H9 (cell line): ENCODE data around the gene NKAIN2. TPM values are rescaled to one million over a fixed set of nuclear protein-coding genes. Genes with fewer than 3 reads are reported as not detected.

Experiments used
- DNase-seq: peaks from one replicate; pipeline ENCODE4 v3.0.0-alpha.2; 2017
- H2AFZ ChIP-seq: one replicate; pipeline ENCODE4 v1.6.1; 2013; ENCODE audit warnings: mild to moderate bottlenecking, low read length, control low read depth, moderate library complexity
- H2AK5ac ChIP-seq: 2 replicates; pipeline ENCODE4 v1.6.1; 2013; ENCODE audit warnings: low read length, control low read depth, mixed read lengths; ENCODE audit not compliant: insufficient read length
- H2BK120ac ChIP-seq: one replicate; pipeline ENCODE4 v1.6.1; 2013; ENCODE audit warnings: low read depth, mild to moderate bottlenecking, low read length, control low read depth, inconsistent platforms; ENCODE audit not compliant: poor library complexity, severe bottlenecking
- H2BK12ac ChIP-seq: 2 replicates; pipeline ENCODE4 v1.6.1; 2013; ENCODE audit warnings: low read length, control low read depth, mixed read lengths, low read depth; ENCODE audit not compliant: insufficient read length
- H2BK15ac ChIP-seq: 2 replicates; pipeline ENCODE4 v1.6.1; 2013; ENCODE audit warnings: low read depth, low read length, control low read depth
- H2BK20ac ChIP-seq: one replicate; pipeline ENCODE4 v1.6.1; 2013; ENCODE audit warnings: low read depth, mild to moderate bottlenecking, low read length, control low read depth, inconsistent platforms; ENCODE audit not compliant: poor library complexity, severe bottlenecking
- H2BK5ac ChIP-seq: 2 replicates; pipeline ENCODE4 v1.6.1; 2013; ENCODE audit warnings: low read length, control low read depth, mixed read lengths; ENCODE audit not compliant: insufficient read length
- H3K14ac ChIP-seq: 2 replicates; pipeline ENCODE4 v1.6.1; 2013; ENCODE audit warnings: low read length, control low read depth; ENCODE audit not compliant: insufficient read depth
- H3K18ac ChIP-seq: 2 replicates; pipeline ENCODE4 v1.6.1; 2013; ENCODE audit warnings: low read depth, mild to moderate bottlenecking, mixed read lengths, low read length, control low read depth; ENCODE audit not compliant: insufficient read length
- H3K23ac ChIP-seq: 2 replicates; pipeline ENCODE4 v1.6.1; 2013; ENCODE audit warnings: low read length, control low read depth, mixed read lengths, low read depth; ENCODE audit not compliant: insufficient read length
- H3K23me2 ChIP-seq: 2 replicates; pipeline ENCODE4 v1.6.1; 2013; ENCODE audit warnings: low read depth, mild to moderate bottlenecking, mixed read lengths, low read length, control low read depth; ENCODE audit not compliant: insufficient read length, poor library complexity, severe bottlenecking
- H3K27ac ChIP-seq: 2 replicates; pipeline ENCODE4 v1.5.1; 2013; ENCODE audit warnings: low read length, control low read depth, mixed read lengths, low read depth; ENCODE audit not compliant: insufficient read length
- H3K27me3 ChIP-seq: 2 replicates; pipeline ENCODE4 v1.6.1; 2013; ENCODE audit warnings: low read length, control low read depth, inconsistent platforms; ENCODE audit not compliant: insufficient read depth
- H3K4ac ChIP-seq: 2 replicates; pipeline ENCODE4 v1.6.1; 2013; ENCODE audit warnings: low read depth, mild to moderate bottlenecking, control low read depth, inconsistent platforms, low read length, moderate library complexity
- H3K4me1 ChIP-seq: 2 replicates; pipeline ENCODE4 v1.6.1; 2013; ENCODE audit warnings: low read length, control low read depth, inconsistent platforms; ENCODE audit not compliant: insufficient read depth
- H3K4me2 ChIP-seq: 2 replicates; pipeline ENCODE4 v1.6.1; 2013; ENCODE audit warnings: low read length, control low read depth, mixed read lengths; ENCODE audit not compliant: insufficient read length, insufficient read depth
- H3K56ac ChIP-seq: 2 replicates; pipeline ENCODE4 v1.6.1; 2013; ENCODE audit warnings: low read depth, mild to moderate bottlenecking, mixed read lengths, low read length, control low read depth; ENCODE audit not compliant: insufficient read length
- H3K79me1 ChIP-seq: 2 replicates; pipeline ENCODE4 v1.6.1; 2013; ENCODE audit warnings: low read depth, mild to moderate bottlenecking, moderate library complexity, low read length, control low read depth, inconsistent platforms; ENCODE audit not compliant: insufficient read depth, poor library complexity, severe bottlenecking
- H3K79me2 ChIP-seq: 2 replicates; pipeline ENCODE4 v1.6.1; 2013; ENCODE audit warnings: low read length, control low read depth, inconsistent platforms; ENCODE audit not compliant: insufficient read depth
- H3K9ac ChIP-seq: 2 replicates; pipeline ENCODE4 v1.6.1; 2013; ENCODE audit warnings: low read length, control low read depth, mixed read lengths; ENCODE audit not compliant: insufficient read length; ENCODE audit errors: extremely low read depth
- H3K9me3 ChIP-seq: one replicate; pipeline ENCODE4 v1.6.1; 2013; ENCODE audit warnings: low read depth, low read length, inconsistent platforms; ENCODE audit not compliant: control insufficient read depth
- H3T11ph ChIP-seq: one replicate; pipeline ENCODE4 v1.6.1; 2013; ENCODE audit warnings: mild to moderate bottlenecking, low read length, control low read depth, inconsistent platforms
- H4K20me1 ChIP-seq: one replicate; pipeline ENCODE4 v1.6.1; 2013; ENCODE audit not compliant: control insufficient read depth, insufficient read length, insufficient read depth
- H4K5ac ChIP-seq: 2 replicates; pipeline ENCODE4 v1.6.1; 2013; ENCODE audit warnings: low read depth, mild to moderate bottlenecking, mixed read lengths, low read length, control low read depth; ENCODE audit not compliant: insufficient read length
- H4K8ac ChIP-seq: replicated peaks from 2 replicates; pipeline ENCODE4 v1.6.1; 2013; ENCODE audit warnings: low read length, control low read depth, mixed read lengths, low read depth; ENCODE audit not compliant: insufficient read length
- H4K91ac ChIP-seq: 2 replicates; pipeline ENCODE4 v1.6.1; 2013; ENCODE audit warnings: low read depth, mild to moderate bottlenecking, moderate library complexity, mixed read lengths, low read length, control low read depth; ENCODE audit not compliant: insufficient read length
- H3K27ac Mint-ChIP-seq, 3 experiments: 2 replicates in 2 of 3; 3 replicates in 1 of 3; pipeline ENCODE4 v1.8.0; 2020 to 2021; ENCODE audit warnings: mixed read lengths in 3 of 3, mild to moderate bottlenecking in 1 of 3, moderate library complexity in 1 of 3
- H3K27me3 Mint-ChIP-seq: 2 replicates; pipeline ENCODE4 v1.8.0; 2021; ENCODE audit warnings: low read depth, mild to moderate bottlenecking, moderate library complexity, mixed read lengths
- H3K36me3 Mint-ChIP-seq, 3 experiments: 2 replicates in 2 of 3; 3 replicates in 1 of 3; pipeline ENCODE4 v1.8.0; 2020 to 2021; ENCODE audit warnings: low read depth in 3 of 3, mixed read lengths in 3 of 3; ENCODE audit not compliant: insufficient read depth in 1 of 3
- H3K4me1 Mint-ChIP-seq, 2 experiments: 2 replicates each; pipeline ENCODE4 v1.8.0; 2020; ENCODE audit warnings: mixed read lengths in 2 of 2
- H3K4me3 Mint-ChIP-seq, 2 experiments: 2 replicates in 1 of 2; 3 replicates in 1 of 2; pipeline ENCODE4 v1.8.0; 2020 to 2021; ENCODE audit warnings: mild to moderate bottlenecking in 2 of 2, mixed read lengths in 2 of 2, moderate library complexity in 1 of 2
- H3K9me3 Mint-ChIP-seq, 2 experiments: 2 replicates in 1 of 2; 3 replicates in 1 of 2; pipeline ENCODE4 v1.8.0; 2020; ENCODE audit warnings: mild to moderate bottlenecking in 2 of 2, mixed read lengths in 2 of 2, moderate library complexity in 1 of 2
- CTCF ChIP-seq: fragments of 200-600 bp; sonication (generic); conservative IDR thresholded peaks from 3 replicates; pipeline ENCODE4 v1.8.0; 2021; ENCODE audit warnings: antibody characterized with exemption, mild to moderate bottlenecking
- total RNA-seq: library from RNA; stranded (reverse); gene quantifications from 2 replicates; pipeline ENCODE4 v1.2.1, GENCODE V29; 2021

NKAIN2 gene
- total RNA-seq, 1 experiment from 2014 or later: 0.17 TPM

- Histone ChIP-seq H3K9me3 (no peaks in the 10 kb centered on the region), H3K4me1 (no peaks in the 10 kb centered on the region), H3K23me2 (no peaks in the 10 kb centered on the region), H2BK15ac (no peak overlapping the region), H3K23ac (no peak overlapping the region), H3K9ac (no peak overlapping the region), H3T11ph (no peak overlapping the region), H3K4me2 (no peak overlapping the region), H3K79me1 (no peaks in the 10 kb centered on the region), H4K20me1 (no peaks in the 10 kb centered on the region), H2AK5ac (no peak overlapping the region), H2BK5ac (no peak overlapping the region), H3K79me2 (no peaks in the 10 kb centered on the region), H3K27me3 (no peaks in the 10 kb centered on the region), H3K18ac (no peak overlapping the region), H3K14ac (no peak overlapping the region), H4K5ac (no peak overlapping the region), H3K56ac (no peak overlapping the region), H4K91ac (no peak overlapping the region), H4K8ac (no peak overlapping the region), H2BK120ac (no peak overlapping the region), H2BK12ac (no peak overlapping the region), H2AFZ (no peak overlapping the region), H3K27ac (no peak overlapping the region), H2BK20ac (no peak overlapping the region), H3K4ac (no peak overlapping the region)
- TF ChIP-seq CTCF: no peak
- DNase-seq: no peak
- Mint-ChIP-seq H3K4me3 (no peak overlapping the region), H3K27ac (no peak overlapping the region), H3K4me1 (no peaks in the 10 kb centered on the region), H3K27me3 (no peaks in the 10 kb centered on the region), H3K36me3 (no peaks in the 10 kb centered on the region; a peak in 1 of 7 replicates), H3K9me3 (peaks cover 0 to 5% of the 10 kb centered on the region in 2 experiments; a peak in 3 of 5 replicates)
Observed at GRCh38 chr6:124324237-124324636, 520.6 kb downstream of the NKAIN2 start.
